ENCODE measurements around the gene FBXO2. TPM values are rescaled to one million over a fixed set of nuclear protein-coding genes. Genes with fewer than 3 reads are reported as not detected.

The FBXO2 gene, protein sequence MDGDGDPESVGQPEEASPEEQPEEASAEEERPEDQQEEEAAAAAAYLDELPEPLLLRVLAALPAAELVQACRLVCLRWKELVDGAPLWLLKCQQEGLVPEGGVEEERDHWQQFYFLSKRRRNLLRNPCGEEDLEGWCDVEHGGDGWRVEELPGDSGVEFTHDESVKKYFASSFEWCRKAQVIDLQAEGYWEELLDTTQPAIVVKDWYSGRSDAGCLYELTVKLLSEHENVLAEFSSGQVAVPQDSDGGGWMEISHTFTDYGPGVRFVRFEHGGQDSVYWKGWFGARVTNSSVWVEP
- 1 to 10 TPM in 1 of 4 donors, under 1 TPM in 1, not detected in 2; 0.82 to 3.7 TPM for total RNA-seq

GRCh38 chr1:11654137-11654938, at the start of gene FBXO2, which contains the start of gene FBXO44:
FBXO2 (minus strand) TSS chr1:11654429; CDS start chr1:11654340, 89 bp downstream.
FBXO44 (plus strand) TSS chr1:11654877; CDS start chr1:11655836, 959 bp downstream.
- in situ Hi-C loops (cut with MboI; ENCODE audit: low pct_ligation_motif_present in 1 of 4, low pct_unique_long_range_greater_than_20kb in 1 of 4, low sequenced_read_pairs in 3 of 4) (no loop called here), intact Hi-C loops (cut with DNase I; ENCODE audit: low total_unique reads) (loop anchor here (5.0 kb wide), 1 partner anchor 63 kb away; no protein-coding TSS in a partner anchor)
- 10% methylated on average over 43 of the region's 94 CpGs; no CpG with 5 or more reads in 1 of the 2 donors for WGBS, 2 donors (ENCODE audit: low coverage in 1 of 2)
- Histone ChIP-seq H3K9me3 (no peaks in the 10 kb centered on the region), H3K4me1 (peaks cover 22 to 33% (median 26%) of the 10 kb centered on the region in 4 donors), H3K36me3 (no peaks in the 10 kb centered on the region), H3K27ac (peak within 1 kb of the TSS; percentile 31 to 75 (median 45)), H3K27me3 (peaks cover 33% of the 10 kb centered on the region), H3K4me3 (peak within 1 kb of the TSS; percentile 50 to 85 (median 64))
- TF ChIP-seq POLR2A (IDR thresholded peaks at IDR 0.05) (no peak), CTCF (IDR thresholded peaks at IDR 0.05) (no peak), POLR2AphosphoS5 (IDR thresholded peaks at IDR 0.05) (no peak), EP300 (IDR thresholded peaks at IDR 0.05; ENCODE audit: low read depth) (no peak)
- DNase-seq = peak; percentile 78

GRCh38 chr1:11703357-11704193, 49.3 kb upstream of the FBXO2 start:
- intact Hi-C loops (cut with DNase I; ENCODE audit: low total_unique reads) = no loop called here
- no peak for TF ChIP-seq POLR2A (IDR thresholded peaks at IDR 0.05)
- no peak for TF ChIP-seq CTCF (IDR thresholded peaks at IDR 0.05)
- H3K27me3 ChIP-seq = peaks cover 36% of the 10 kb centered on the region

DNA sequence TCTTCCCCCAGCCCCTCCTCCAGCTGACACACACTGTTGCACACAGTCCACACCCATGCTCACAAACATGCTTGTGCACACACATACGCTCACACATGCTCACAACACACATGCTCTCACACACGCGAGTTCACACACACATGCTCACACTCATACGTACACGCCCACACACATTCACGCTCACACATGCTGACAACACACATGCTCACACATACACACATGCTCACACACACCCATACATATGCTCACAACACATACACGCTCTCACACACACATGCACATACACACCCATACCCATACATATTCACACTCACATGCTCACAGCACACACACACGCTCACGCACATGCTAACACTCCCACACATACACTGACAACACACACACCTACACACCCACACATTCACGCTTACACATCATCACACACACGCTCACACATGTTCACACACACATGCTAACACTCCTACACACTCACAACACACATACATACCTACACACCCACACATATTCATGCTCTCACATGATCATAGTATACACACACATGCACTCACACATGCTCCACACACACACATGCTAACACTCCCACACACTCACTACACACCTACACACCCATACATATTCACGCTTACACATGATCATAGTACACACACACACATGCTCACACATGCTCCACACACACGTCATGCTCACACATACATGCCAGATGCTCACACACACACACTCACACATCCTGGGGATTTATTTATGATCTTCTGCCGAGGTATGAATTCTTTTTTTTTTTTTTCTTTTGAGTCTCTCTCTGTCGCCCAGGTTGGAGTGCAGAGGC, 48.0 kb upstream of the FBXO2 start:
- no peak for DNase-seq
- in situ Hi-C loops (cut with MboI; ENCODE audit: low pct_ligation_motif_present in 1 of 4, low pct_unique_long_range_greater_than_20kb in 1 of 4, low sequenced_read_pairs in 3 of 4) (no loop called here), intact Hi-C loops (cut with DNase I; ENCODE audit: low total_unique reads) (no loop called here)
- Histone ChIP-seq H3K27ac (no peak overlapping the region), H3K4me1 (no peaks in the 10 kb centered on the region), H3K4me3 (no peak overlapping the region), H3K36me3 (no peaks in the 10 kb centered on the region), H3K9me3 (no peaks in the 10 kb centered on the region), H3K27me3 (peaks cover 36% of the 10 kb centered on the region)
- 74 to 75% methylated on average over 8 to 15 of the region's 15 CpGs for WGBS, 2 donors (ENCODE audit: low coverage in 1 of 2)
- TF ChIP-seq CTCF (IDR thresholded peaks at IDR 0.05) (no peak), POLR2AphosphoS5 (IDR thresholded peaks at IDR 0.05) (no peak), EP300 (IDR thresholded peaks at IDR 0.05; ENCODE audit: low read depth) (no peak), POLR2A (IDR thresholded peaks at IDR 0.05) (no peak)

More at GRCh38 chr1:11703357-11704193, 49.3 kb upstream of the FBXO2 start:
- WGBS, 2 donors (ENCODE audit: low coverage in 1 of 2) = 50 to 80% methylated on average over 1 to 8 of the region's 8 CpGs
- DNase-seq = no peak
- in situ Hi-C loops (cut with MboI; ENCODE audit: low pct_ligation_motif_present in 1 of 4, low pct_unique_long_range_greater_than_20kb in 1 of 4, low sequenced_read_pairs in 3 of 4) = no loop called here
- Histone ChIP-seq H3K36me3 (no peaks in the 10 kb centered on the region), H3K4me1 (no peaks in the 10 kb centered on the region), H3K27ac (no peak overlapping the region), H3K4me3 (no peak overlapping the region), H3K9me3 (no peaks in the 10 kb centered on the region)

All from transverse colon (tissue), 4 donors.